ENCODE data around the gene CCDC87.
"Not testable (repeated sequence)": the region's sequence is repeated elsewhere in the genome, so short reads cannot be mapped to it uniquely, and the experiment has no call there.

CCDC87 gene

DNA sequence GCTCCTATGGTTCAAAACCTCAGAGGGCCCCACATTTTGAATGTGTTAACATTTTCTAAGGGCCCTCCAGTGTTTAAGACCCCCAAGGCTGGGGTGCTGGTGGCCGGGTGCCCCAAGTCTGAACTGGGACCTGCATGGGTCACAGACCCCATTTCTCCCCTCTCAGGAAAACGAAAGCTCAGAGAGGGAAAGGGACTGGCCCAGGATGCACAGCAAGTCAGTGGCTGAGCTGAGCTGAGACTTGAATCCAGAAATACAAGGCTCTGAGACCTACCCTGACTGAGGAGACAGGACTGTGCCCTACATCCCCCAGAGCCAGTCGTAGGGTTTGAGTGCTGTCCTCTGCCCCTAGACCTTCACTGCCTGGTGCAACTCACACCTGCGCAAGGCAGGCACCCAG, 42.0 kb downstream of the CCDC87 start:
- DNase-seq, result no peak

GRCh38 chr11:66549696-66550095, 43.2 kb downstream of the CCDC87 start:
- DNase-seq, result no peak

GRCh38 chr11:66548774-66549630, 43.9 kb downstream of the CCDC87 start:
- DNase-seq, result no peak

DNA sequence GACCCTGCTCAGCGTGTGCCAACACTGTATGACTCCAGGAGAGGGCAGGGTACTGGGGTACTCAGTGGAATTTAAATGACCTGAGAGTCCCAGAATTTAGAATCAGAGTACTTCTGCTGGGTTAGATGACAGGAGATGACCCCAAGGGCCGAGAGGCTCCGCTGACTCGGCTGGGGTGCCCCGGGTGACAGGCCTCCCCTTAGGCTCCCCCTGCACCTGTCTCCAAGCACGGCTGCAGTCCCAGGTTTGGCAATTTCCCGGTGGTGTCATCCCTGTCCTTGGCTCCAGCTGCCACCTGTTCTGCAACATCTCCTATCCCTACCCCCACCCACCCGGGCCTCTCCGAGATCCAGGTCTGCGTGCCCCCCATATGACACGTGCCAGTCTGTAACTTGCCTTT, 44.8 kb downstream of the CCDC87 start:
- DNase-seq, result no peak

- DNase-seq, result no peak
Observed at GRCh38 chr11:66547662-66548009, 45.2 kb downstream of the CCDC87 start.

DNA sequence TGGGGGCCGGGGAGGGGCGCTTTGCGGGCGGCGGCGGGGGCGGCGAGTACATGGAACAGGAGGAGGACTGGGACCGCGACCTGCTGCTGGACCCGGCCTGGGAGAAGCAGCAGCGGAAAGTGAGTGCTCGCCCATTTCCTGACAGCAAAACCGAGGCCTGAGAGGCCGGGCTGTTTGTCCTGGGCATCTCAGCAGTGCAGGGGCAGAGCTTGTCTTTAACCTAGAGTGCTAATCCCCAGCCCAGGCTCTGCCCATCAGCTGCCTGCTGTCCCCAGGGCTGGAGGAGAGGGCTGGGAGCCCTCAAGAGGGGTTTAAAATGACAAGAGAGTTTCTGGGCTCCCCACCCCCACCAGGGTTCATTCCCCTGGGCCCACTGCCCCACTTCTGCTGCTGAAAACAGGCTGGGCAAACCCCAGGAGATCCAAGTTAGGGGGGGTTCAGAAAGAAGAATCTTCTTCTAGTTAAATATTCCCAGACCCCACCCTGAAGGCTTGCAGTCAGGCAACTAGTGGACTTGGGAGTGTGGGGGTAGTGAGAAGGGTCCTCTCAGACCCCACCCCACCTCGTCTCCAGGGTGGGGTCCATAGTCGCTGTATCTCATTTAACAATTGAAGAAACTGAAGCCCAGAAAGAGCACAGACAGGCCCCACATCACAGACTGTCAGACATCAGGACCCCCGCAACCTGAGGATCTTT, 45.7 kb downstream of the CCDC87 start:
- DNase-seq, result no peak

DNA sequence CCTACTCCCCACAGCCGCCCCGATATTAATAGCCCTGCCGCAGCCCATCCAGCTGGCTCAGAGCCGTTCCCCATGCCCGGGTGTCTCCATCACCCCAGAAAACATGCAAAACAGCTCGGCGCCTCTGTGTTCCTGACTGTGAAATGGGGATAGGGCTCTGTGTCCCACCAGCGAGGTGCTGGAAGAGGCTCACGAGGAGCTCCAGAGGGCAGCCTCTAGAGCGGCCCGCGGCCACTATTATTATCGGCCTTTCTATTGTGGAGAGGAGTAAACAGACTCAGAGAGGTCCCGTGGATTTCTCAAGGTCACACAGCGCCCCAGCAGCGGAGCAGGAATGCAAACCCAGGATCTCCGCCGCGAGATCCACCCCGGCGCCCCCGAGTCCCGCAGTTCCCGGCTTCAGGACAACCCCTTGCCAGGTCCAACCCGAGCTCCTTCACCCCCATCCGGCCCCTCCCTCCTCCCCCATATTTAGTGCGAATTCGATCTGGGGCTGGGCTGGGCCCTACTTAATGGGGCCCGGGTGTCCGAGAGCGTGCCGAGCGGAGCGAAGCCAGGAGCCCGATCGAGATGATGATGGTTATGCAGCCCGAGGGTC, 46.4 kb downstream of the CCDC87 start, which contains the start of gene ACTN3:
TSS of gene ACTN3 (plus strand) at position 536 of the 598 bp plus-strand sequence. CDS start at position 571, 35 bp downstream.
- no peak for DNase-seq

DNA sequence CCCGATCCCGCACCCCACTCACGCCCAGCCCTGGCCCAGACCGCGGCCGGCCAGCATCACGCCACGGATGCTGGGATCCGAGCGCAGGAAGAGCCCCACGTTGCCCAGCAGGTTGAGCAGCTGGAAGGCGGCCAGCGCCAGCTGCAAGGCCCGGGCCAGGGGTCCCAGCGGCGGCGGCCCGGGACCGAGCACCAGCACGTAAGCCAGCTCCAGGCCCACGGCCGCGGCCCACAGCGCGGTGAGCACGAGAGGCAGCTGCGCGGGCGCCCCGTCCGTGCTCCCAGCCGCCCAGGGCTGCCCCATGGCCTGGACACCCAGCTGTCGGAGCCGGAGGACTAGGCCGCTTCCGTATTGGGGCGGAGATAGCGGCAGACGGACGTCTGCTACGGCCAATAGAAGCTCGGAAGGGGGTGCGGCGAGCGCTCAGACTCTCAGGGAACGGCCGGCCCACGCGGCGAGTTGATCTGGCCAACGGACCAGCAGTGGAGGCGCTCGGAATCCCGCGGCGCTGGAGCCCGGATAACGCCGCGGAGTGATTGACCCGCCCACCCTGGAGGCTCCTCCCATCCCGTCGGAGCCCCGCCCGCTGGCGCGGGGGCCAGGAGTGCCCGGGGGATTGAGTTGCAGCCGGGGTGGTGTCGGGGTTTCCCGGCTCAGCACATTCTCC, 47.0 kb downstream of the CCDC87 start, which contains the start of gene ZDHHC24:
TSS of gene ZDHHC24 (minus strand) at position 348 of the 667 bp plus-strand sequence. CDS start at position 303, 45 bp downstream.
- peak; percentile 87 for DNase-seq

GRCh38 chr11:66544952-66545351, 47.9 kb downstream of the CCDC87 start:
- DNase-seq, result not testable (repeated sequence)

- peak; percentile 62 for DNase-seq
Observed at GRCh38 chr11:66543263-66544107, 49.4 kb downstream of the CCDC87 start.

DNA sequence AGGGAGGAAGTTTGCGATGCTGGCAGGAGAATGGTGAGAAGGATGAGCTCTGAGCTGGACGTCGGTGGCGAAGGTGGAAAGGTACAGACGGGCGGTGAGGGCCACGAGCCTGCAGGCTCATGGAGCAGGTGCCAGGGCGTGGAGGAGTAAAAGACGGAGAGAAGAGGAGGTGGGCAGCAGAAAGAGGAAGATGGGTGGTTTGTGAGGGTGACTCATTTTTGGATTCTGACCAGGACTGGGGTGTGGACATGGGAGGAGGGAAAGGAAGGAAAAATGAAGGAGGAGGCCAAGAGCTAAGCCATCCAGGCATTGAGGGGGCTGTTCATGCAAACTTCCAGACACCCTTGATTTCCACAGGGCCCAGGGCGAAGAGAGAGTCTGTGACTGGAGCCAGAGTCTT, 50.5 kb downstream of the CCDC87 start:
- no peak for DNase-seq

DNA sequence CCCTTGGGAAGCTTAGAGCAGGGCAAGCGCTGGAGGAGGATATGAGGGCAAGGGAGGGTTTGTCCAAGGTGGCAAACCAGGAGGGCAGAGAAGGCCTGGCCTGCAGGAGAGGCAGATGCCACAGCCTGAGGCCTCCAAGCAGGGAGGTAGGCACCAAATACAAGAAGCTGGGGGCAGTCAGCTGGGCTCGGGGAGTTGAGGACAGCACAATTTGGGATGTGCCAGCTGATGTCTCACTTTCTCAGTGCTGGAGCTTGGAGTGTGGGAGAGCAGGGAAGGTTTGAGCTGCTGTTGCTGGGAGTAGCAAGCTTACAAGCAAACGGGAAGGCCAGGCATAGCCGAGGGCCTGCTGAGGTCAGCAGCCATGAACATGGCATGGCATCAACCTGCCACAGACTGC, 51.0 kb downstream of the CCDC87 start:
- no peak for DNase-seq

DNA sequence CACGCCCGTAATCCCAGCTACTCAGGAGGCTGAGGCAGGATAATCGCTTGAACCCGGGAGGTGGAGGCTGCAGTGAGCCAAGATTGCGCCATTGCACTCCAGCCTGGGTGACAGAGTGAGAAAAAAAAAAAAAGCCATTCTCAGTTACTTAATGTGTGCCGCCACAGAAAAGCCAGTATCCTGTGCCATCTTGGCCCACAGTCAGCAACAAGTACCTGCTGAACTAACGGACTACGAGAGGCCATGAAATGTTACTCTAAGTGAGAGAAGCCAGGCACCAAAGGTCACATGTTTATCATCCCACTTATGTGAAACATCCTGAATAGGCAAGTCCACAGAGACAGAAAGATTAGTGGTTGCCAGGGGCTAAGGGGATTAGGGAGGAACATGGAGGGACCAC, 52.3 kb downstream of the CCDC87 start:
- not testable (repeated sequence) for DNase-seq
